ENCODE results near the gene VKORC1L1. TPM values are rescaled to one million over a fixed set of nuclear protein-coding genes. Genes with fewer than 3 reads are reported as not detected.
"Not testable (repeated sequence)": the region's sequence is repeated elsewhere in the genome, so short reads cannot be mapped to it uniquely, and the experiment has no call there.

VKORC1L1 gene
- total RNA-seq, 4 donors from 2014 or later, result 16.0 to 25.8 (median 22.2) TPM

DNA sequence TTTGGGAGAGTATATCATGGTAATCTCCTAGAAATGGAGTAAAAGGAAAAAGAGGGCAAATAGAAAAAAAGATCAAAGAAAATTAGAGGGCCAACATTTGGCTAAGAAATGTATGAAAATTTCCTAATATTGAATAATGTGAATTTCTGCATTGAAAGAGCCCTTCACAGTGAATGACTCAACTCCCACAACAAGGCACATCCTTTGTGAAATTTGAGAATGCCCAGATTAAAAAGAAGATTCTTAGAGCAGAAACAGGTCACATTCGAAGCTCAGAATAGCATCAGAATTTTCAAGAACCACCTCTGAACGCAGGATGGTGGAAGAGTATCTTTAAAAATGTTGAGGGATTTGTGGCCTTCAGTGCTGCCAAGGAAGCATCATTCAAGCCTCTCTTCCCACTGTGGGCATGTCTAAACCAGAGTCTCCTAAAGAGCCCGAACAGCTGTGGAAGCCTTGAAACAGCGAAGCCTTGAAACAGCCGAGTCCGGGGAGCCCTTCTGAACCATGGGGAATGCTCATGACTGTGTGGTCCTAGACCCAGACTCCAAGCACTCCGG, 65.5 kb downstream of the VKORC1L1 start:
- Histone ChIP-seq H3K4me1 (no peaks in the 10 kb centered on the region), H3K4me3 (no peak overlapping the region), H3K27ac (no peak overlapping the region), H3K27me3 (no peaks in the 10 kb centered on the region), H3K36me3 (no peaks in the 10 kb centered on the region), H3K9me3 (no peaks in the 10 kb centered on the region)
- in situ Hi-C loops (cut with MboI; ENCODE audit: low pct_ligation_motif_present in 1 of 4, low pct_unique_long_range_greater_than_20kb in 1 of 4, low sequenced_read_pairs in 3 of 4), result no loop called here
- no peak for DNase-seq
- TF ChIP-seq POLR2AphosphoS5 (IDR thresholded peaks at IDR 0.05) (no peak), EP300 (IDR thresholded peaks at IDR 0.05; ENCODE audit: low read depth) (no peak), POLR2A (IDR thresholded peaks at IDR 0.05) (no peak)
- TF ChIP-seq, protein P1, sequence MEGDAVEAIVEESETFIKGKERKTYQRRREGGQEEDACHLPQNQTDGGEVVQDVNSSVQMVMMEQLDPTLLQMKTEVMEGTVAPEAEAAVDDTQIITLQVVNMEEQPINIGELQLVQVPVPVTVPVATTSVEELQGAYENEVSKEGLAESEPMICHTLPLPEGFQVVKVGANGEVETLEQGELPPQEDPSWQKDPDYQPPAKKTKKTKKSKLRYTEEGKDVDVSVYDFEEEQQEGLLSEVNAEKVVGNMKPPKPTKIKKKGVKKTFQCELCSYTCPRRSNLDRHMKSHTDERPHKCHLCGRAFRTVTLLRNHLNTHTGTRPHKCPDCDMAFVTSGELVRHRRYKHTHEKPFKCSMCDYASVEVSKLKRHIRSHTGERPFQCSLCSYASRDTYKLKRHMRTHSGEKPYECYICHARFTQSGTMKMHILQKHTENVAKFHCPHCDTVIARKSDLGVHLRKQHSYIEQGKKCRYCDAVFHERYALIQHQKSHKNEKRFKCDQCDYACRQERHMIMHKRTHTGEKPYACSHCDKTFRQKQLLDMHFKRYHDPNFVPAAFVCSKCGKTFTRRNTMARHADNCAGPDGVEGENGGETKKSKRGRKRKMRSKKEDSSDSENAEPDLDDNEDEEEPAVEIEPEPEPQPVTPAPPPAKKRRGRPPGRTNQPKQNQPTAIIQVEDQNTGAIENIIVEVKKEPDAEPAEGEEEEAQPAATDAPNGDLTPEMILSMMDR (IDR thresholded peaks at IDR 0.05), result no peak
- intact Hi-C loops (cut with DNase I; ENCODE audit: low total_unique reads), result no loop called here
- 92 to 94% methylated on average over 2 to 5 of the region's 7 CpGs for WGBS, 2 donors (ENCODE audit: low coverage in 1 of 2)

DNA sequence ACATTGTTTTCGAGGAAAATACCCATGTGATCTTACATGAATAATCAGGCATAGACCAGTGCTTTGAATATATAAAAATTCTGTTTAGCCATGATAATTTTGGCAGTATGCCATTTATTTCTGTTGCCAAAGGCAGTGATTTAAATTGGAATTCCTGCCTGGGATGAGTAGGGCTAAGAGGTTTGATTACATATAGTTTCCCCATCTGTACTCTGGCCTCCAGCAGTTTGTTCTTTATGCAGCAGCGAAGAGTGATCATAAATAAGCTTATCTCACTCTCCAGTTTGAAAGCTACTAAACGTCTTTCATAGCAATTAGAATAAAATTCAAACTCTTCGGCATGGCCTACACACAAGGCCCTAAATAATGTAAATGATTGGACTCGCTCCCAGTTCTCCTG, 72.9 kb downstream of the VKORC1L1 start:
- 70% methylated on average over 1 of the region's 5 CpGs; no CpG with 5 or more reads in 1 of the 2 donors for WGBS, 2 donors (ENCODE audit: low coverage in 1 of 2)
- H3K4me1 ChIP-seq; in situ Hi-C loops (cut with MboI; ENCODE audit: low pct_ligation_motif_present in 1 of 4, low pct_unique_long_range_greater_than_20kb in 1 of 4, low sequenced_read_pairs in 3 of 4); H3K27me3 ChIP-seq; H3K36me3 ChIP-seq; H3K4me3 ChIP-seq; intact Hi-C loops (cut with DNase I; ENCODE audit: low total_unique reads); DNase-seq; H3K9me3 ChIP-seq; H3K27ac ChIP-seq: not testable (repeated sequence)

DNA sequence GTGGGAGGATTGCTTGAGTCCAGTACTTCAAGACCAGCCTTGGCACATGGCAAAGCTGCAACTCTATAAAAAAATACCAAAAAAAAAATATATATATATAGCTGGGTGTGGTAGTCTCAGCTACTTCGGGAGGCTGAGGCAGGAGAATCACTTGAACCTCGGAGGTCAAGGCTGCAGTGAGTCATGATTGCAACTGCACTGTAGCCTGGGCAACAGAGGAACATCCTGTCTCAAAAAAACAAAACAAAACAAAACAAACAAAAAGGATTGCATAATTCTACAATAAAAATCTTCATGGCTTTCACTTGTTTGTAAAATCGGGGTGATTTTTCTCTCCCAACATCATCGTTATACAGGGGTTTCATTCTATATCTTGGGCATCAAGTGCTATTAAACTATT, 74.0 kb downstream of the VKORC1L1 start:
- no peaks in the 10 kb centered on the region for H3K36me3 ChIP-seq
- H3K9me3 ChIP-seq, result no peaks in the 10 kb centered on the region
- no peaks in the 10 kb centered on the region for H3K27me3 ChIP-seq
- 66 to 67% methylated on average over 4 of the region's 4 CpGs for WGBS, 2 donors (ENCODE audit: low coverage in 1 of 2)
- DNase-seq, result peak; percentile 25
- intact Hi-C loops (cut with DNase I; ENCODE audit: low total_unique reads), result no loop called here
- no peak overlapping the region for H3K27ac ChIP-seq
- in situ Hi-C loops (cut with MboI; ENCODE audit: low pct_ligation_motif_present in 1 of 4, low pct_unique_long_range_greater_than_20kb in 1 of 4, low sequenced_read_pairs in 3 of 4), result no loop called here
- no peak overlapping the region for H3K4me3 ChIP-seq
- no peak for TF ChIP-seq EP300 (IDR thresholded peaks at IDR 0.05; ENCODE audit: low read depth)
- no peak for TF ChIP-seq POLR2A (IDR thresholded peaks at IDR 0.05)
- TF ChIP-seq POLR2AphosphoS5 (IDR thresholded peaks at IDR 0.05), result no peak
- TF ChIP-seq, protein P1 (IDR thresholded peaks at IDR 0.05), result no peak
- no peaks in the 10 kb centered on the region for H3K4me1 ChIP-seq

DNA sequence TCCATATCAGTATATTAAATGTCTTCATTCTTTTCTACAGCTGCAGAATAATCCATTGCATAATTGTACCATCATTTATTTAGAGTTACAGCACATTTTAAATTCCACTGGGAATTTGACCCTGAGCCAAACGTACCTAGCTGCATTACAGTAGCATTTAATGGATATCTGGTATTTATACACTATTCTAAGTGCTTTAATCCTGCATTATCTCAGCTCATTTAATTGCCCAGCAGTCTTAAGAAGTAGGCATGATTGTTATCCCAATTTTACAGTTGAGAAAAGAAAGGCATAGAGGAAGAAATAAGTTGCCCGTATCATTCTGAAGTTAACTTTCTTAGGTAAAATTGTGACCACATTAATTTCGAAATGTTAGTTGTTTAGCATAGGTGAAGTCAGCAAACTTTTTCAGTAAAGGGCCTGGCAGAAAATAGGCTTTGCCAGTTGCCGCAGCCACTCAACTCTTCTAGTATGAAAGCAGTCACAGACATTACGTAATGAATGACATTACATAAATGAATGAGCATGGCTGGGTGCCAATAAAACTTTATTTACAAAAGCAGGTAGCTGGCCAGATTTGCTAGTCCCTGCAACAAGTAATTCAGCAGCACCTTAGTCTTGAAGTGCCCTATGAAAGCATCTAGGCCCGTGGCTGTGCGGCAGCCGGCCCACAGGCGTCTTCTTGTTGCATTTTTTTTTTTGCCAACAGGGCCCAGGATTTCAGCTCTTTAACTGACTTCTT, 79.1 kb downstream of the VKORC1L1 start:
- TF ChIP-seq POLR2A (IDR thresholded peaks at IDR 0.05) (no peak), EP300 (IDR thresholded peaks at IDR 0.05; ENCODE audit: low read depth) (no peak), POLR2AphosphoS5 (IDR thresholded peaks at IDR 0.05) (no peak)
- TF ChIP-seq, protein P1 (IDR thresholded peaks at IDR 0.05), result no peak
- no peak overlapping the region for H3K27ac ChIP-seq
- no peaks in the 10 kb centered on the region for H3K27me3 ChIP-seq
- no peaks in the 10 kb centered on the region for H3K9me3 ChIP-seq
- no peaks in the 10 kb centered on the region for H3K4me1 ChIP-seq
- in situ Hi-C loops (cut with MboI; ENCODE audit: low pct_ligation_motif_present in 1 of 4, low pct_unique_long_range_greater_than_20kb in 1 of 4, low sequenced_read_pairs in 3 of 4) (loop anchor here in 1 of 4 donors (25.0 kb wide), 1 partner anchor 215 kb away; no protein-coding TSS in a partner anchor), intact Hi-C loops (cut with DNase I; ENCODE audit: low total_unique reads) (no loop called here)
- H3K4me3 ChIP-seq, result no peak overlapping the region
- H3K36me3 ChIP-seq, result peaks cover 0 to 7% (median 2%) of the 10 kb centered on the region in 4 donors
- no peak for DNase-seq
- WGBS, 2 donors (ENCODE audit: low coverage in 1 of 2), result 83 to 86% methylated on average over 5 to 9 of the region's 9 CpGs
